HS-27A (cell line): ENCODE data around the gene ABCB9.

Experiments used
- DNase-seq: peaks from one replicate; pipeline ENCODE4 v3.0.0-alpha.2; 2012; ENCODE audit warnings: low read depth, missing footprints

The ABCB9 gene

DNA sequence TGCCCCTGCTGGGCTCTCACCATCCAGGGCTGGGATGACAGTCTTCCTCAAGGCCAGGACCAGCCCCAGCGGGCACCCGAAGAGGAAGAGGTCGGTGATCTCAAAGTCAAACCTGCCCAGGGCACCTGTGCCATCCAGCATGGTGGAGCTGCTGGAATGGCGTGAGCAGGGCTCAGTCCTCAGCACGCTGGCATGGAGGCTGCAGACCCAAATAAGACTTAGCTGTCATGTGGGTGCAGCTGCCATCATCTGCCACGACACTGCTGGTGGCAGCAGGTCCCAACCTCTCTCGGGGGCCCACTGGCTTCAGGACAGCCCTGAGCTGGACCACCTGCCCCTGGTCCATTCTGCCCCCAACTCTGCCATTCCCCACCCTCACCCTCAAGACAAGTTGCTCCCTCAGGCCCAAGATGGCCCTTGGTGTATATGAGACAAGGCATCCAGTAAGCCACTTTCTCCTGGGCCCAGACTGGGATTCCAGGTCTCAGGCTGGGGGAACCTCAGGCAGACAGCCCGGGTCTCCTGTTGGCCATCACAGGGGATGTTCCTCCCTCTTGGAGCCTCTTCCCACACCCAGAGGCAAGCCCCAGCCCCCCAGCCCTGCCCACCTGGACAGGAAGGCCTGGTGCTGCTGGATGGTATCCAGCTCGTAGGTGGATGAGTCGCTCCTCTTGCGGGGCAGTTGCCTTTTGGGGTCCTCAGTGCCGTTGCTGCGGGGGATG is 28.7 kb upstream of the ABCB9 start:
- no peak for DNase-seq

GRCh38 chr12:122994140-122994675 is 27.9 kb upstream of the ABCB9 start:
- DNase-seq: no peak

GRCh38 chr12:122992386-122992785 is 26.1 kb upstream of the ABCB9 start:
- DNase-seq: no peak

DNA sequence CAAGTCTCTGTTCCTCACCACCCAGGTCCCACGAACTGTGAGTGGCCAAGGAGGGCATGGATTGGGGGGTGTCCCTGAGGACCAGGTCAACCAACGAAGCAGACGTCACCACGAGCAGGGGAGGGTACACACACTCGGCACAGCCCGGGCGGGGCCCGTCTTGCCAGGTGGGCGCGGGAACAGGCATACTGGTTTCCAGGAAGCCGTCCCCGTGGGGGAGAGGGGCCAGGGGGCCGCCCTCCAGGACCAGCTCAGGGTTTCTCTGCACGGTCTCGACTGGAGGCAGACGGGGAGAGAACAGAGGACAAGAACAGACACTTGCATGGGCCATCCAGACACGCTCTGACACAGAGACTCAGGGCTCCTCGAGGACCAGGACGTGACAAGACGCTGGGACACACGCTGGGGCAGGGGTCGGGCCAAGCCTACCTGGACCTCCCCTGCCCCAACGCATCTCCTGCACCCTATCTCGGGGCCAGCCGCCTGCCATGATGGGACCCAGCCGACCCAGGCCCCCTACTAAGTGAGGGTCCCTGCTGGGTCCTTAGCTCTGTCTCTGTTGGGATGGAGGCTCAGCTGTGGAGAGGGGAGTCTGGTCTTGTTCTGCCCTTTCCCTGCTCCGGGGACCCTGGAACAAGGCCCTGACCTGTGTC is 25.5 kb upstream of the ABCB9 start:
- DNase-seq: no peak

DNA sequence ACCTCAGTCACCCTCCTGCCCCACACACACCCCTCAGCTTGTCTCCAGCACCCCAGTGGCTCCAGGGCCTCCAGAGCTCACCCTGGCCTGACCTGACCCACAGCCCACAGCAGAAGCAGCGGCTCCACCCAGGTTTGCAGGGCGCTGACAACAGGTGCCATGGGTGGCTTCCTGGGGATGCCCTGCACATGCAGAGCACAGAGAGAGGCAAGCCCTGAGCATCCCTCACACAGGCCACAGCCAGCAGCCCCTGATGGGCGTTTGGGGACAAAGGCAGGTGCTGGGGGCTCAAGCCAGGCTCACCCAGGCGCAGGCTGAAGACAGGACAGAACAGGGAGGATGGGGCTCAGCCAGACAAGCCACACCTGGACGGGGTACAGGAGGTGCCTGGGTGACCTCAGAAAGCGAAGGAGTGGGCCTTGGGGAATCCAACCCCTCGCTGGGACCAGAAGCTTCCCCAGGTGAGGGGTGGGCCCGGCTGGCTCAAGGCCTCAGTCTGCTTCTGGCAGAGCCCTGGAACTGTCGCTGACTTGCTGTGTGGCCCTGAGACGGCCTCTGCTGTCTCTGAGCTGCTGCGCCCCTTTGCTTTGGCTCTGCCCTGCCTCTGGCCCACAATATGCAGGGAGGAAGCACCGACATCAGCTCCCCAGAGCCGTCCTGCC is 24.8 kb upstream of the ABCB9 start:
- no peak for DNase-seq

DNA sequence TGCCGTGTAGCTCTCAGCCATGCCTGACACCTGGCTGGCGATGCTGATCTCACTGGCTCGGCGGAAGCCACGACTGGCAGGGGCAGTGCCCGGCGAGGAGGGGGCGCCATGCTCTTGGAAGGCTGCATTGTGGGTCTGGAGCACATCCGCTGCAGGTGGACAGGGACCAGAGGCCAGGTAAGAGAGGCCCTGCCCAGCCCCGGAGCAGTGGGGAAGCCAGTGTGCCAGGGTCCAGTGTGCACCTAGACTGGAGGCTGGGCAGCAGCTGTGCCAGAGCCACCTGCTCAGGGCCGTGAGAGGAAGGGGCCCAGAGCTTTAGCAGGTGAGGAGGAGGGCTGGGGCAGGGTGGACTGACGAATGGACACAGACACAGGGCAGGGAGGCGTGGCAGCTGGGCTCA is 24.3 kb upstream of the ABCB9 start:
- DNase-seq: no peak

DNA sequence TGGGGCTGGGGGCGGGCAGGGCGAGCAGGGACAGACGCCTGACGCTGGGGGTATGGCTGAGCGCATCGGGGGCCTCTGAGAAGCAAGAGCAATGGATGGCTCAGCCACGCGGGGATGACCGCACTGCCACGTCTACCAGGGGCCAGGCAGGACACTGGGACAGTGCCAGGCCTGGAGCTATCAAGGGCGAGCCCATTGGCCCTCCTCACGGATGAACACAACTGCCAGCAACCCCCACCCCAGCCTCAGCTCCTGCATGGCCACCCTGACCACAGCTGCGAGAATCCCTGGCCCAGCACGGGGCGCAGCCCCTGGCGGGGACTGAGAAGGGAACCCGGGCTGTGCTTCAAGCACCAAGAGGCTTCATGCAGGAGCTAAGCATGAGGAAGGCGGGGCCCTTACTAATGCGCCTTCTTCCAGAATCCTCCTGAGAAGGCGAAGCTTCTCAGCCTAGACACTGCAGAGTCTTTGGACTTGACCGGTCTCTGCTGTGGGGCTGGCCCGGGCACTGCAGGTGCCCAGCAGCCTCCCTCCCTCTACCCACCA is 23.7 kb upstream of the ABCB9 start:
- no peak for DNase-seq

DNA sequence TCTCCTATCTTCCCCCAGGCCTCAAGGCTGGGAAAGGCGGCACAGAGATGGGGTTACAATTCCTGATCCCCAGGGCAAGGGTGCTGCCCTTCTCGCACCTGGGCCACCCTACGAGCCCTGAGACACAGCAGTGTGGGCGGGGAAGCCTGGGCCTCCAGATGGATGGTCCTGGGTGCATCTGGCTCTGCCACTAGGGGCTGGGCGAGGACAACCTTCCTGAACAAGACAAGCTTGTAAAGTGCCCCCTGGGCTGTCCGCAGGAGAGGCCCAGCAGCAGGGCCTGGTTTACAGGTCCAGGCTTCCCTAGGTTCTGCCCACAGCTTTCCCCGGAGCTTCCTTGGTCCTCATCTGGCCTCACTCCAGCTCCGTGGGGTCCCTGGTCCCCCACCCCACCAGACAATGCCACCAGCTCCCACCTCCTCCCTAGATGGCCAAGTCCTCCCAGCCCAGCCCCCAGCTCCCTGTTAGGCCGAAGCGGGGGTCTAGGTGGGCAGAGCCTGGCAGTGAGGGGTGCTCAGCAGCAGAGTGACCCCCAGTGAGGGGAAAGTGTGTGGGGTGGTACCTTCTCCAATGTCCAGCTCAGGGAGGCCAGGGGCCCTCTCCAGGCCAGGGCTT is 23.1 kb upstream of the ABCB9 start:
- no peak for DNase-seq

GRCh38 chr12:122988612-122989212 is 22.4 kb upstream of the ABCB9 start:
- no peak for DNase-seq

- DNase-seq: no peak
These were observed 21.8 kb upstream of the ABCB9 start for GRCh38 chr12:122988036-122988435.

- no peak for DNase-seq
These were observed 21.1 kb upstream of the ABCB9 start for GRCh38 chr12:122987086-122987951.

- no peak for DNase-seq
These were observed 20.1 kb upstream of the ABCB9 start for GRCh38 chr12:122986258-122986871.

DNA sequence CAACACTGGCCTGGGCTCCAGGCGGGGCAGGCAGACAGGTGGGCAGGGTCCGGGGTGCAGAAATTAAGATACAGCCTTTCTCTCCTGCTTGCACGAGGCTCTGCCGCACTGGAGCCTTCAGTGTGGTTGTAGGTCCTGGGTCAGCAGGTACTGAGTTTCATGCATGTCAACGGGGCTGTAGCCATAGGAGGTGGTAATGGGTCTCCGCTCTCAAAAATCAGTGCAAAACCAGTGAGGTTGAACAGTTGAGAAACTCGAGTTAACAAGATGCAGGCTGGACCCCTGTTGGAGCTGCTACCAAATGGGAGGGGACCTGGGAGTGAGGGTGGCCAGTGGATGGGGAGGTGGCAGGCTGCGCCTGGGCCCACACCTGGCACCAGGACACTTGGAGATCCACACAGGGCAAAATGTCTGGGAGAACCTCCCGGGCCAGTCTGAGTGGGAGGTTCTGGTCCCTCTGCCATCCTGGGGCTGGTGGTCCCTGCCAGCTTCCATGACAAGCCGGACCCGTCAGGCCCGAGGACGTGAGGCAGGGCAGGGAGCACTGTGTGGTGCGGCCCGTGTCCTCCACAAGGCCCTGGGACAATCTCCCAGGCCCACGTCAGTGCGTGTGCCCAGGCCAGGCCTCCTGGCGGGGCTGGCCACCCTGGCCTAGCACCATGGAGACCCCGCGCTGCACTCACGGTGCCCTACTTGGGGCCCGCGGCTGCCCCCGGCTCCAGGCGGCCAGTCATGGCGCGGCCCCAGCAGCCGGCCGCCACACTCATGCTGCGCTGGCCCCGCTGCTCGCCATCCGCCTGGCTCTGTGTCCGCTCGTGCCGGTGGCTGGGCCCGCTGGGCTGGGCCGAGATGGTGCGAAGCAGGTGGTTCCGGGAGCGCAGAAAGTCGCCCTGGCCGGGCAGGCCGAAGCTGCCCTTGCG is 19.3 kb upstream of the ABCB9 start:
- DNase-seq: no peak

GRCh38 chr12:122984612-122985337 is 18.5 kb upstream of the ABCB9 start:
- no peak for DNase-seq

GRCh38 chr12:122983789-122984515 is 17.7 kb upstream of the ABCB9 start:
- DNase-seq: no peak

DNA sequence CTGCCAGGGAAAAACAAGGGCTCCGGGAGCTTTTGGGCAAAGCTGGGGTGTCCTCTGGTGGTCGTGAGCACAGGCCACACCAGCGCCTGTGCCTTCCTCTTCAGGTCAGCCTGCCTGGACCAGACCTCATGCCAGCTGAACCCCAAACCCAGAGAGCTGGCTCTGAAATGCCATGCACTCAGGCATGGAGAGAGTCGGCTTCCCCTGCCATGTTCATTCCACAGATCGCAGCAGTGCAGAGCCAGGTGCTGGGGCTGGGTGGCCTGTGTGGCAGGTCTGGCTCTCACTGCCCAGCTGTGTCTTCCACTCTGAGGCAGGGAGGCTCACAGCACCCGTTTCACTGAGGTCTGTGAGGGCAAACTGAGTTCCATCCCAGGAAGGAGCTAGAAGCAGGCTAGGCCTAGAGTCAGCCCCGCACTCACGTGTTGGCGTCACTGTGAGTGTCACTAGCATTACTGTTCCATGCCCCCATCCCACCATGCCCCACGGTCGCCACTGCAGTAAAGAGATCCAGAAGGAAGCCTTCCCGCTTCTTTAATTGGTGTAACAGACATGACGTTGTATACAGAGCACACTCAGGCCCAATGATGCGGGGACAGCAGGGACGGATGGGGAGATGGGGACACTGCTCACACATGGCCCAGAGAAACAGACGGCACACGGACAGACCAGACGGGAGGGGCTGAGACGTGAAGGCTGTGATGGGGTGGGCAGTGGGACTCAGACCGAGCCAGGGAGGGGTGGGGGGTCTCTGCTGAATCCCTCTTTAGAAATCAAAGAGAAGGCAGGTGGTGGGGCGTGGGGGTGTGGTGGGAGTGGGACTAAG is 16.9 kb upstream of the ABCB9 start:
- DNase-seq: no peak

GRCh38 chr12:122982477-122982815 is 16.2 kb upstream of the ABCB9 start:
- no peak for DNase-seq
